OCI-LY3 (cell line): ENCODE results near the gene IFFO2.

Source experiments
- H2AFZ ChIP-seq: fragments of 200-600, 300-600 bp; shearing (Covaris generic); 2 replicates; pipeline ENCODE4 v1.6.0; 2014; ENCODE audit warnings: antibody characterized with exemption, low read depth, low read length
- H3K27ac ChIP-seq: fragments of 200-600, 300-600 bp; sonication (generic); 2 replicates; pipeline ENCODE4 v1.5.1; 2014; ENCODE audit warnings: mild to moderate bottlenecking, low read length, moderate library complexity, mixed read lengths
- H3K27me3 ChIP-seq: fragments of 200-600, 300-600 bp; sonication (generic); 2 replicates; pipeline ENCODE4 v1.6.1; 2014; ENCODE audit warnings: low read depth, low read length, mixed read lengths
- H3K36me3 ChIP-seq: fragments of 200-600, 300-600 bp; sonication (generic); replicated peaks from 2 replicates; pipeline ENCODE3; 2014; ENCODE audit warnings: low read depth, low read length, mixed read lengths
- H3K4me1 ChIP-seq: fragments of 300-600, 200-600 bp; sonication (generic); 2 replicates; pipeline ENCODE4 v1.6.1; 2014; ENCODE audit warnings: low read length, mixed read lengths
- H3K4me2 ChIP-seq: fragments of 200-600, 300-600 bp; sonication (generic); 2 replicates; pipeline ENCODE4 v1.6.1; 2014; ENCODE audit warnings: low read length, mixed read lengths
- H3K4me3 ChIP-seq: fragments of 300-600, 200-600 bp; sonication (generic); 2 replicates; pipeline ENCODE4 v1.5.1; 2014; ENCODE audit warnings: antibody characterized with exemption, mild to moderate bottlenecking, low read length, moderate library complexity
- H3K79me2 ChIP-seq: fragments of 300-600, 200-600 bp; shearing (Covaris generic); 2 replicates; pipeline ENCODE4 v1.6.1; 2014; ENCODE audit warnings: mild to moderate bottlenecking, low read length, mixed read lengths
- H3K9ac ChIP-seq: fragments of 300-600, 200-600 bp; shearing (Covaris generic); 2 replicates; pipeline ENCODE4 v1.6.0; 2014; ENCODE audit warnings: mild to moderate bottlenecking, low read length, moderate library complexity
- H3K9me3 ChIP-seq: fragments of 200-600, 300-600 bp; shearing (Covaris generic); 2 replicates; pipeline ENCODE4 v1.6.1; 2014; ENCODE audit warnings: low read length, mixed read lengths; ENCODE audit not compliant: insufficient read depth
- H4K20me1 ChIP-seq: fragments of 200-600, 300-600 bp; sonication (generic); 2 replicates; pipeline ENCODE4 v1.6.1; 2016; ENCODE audit warnings: low read length, mixed read lengths; ENCODE audit not compliant: insufficient read depth
- CTCF ChIP-seq: fragments of 200-600, 300-600 bp; sonication (generic); IDR thresholded peaks from 2 replicates; pipeline ENCODE4 v1.5.1; 2014; ENCODE audit warnings: antibody characterized with exemption, low read length, low read depth
- EZH2phosphoT487 ChIP-seq: fragments of 200-600 bp; shearing (Covaris generic); IDR thresholded peaks from 2 replicates; pipeline ENCODE4 v1.6.1; 2018; ENCODE audit warnings: antibody characterized with exemption, mixed run types, low read depth

The IFFO2 gene

GRCh38 chr1:18943914-18944572 is 12.4 kb downstream of the IFFO2 start:
- Histone ChIP-seq H3K4me3 (no peak overlapping the region), H3K27ac (no peak overlapping the region), H3K9ac (no peak overlapping the region), H4K20me1 (no peaks in the 10 kb centered on the region), H2AFZ (no peak overlapping the region), H3K79me2 (no peaks in the 10 kb centered on the region), H3K9me3 (no peaks in the 10 kb centered on the region), H3K4me2 (no peak overlapping the region), H3K36me3 (no peaks in the 10 kb centered on the region), H3K4me1 (no peaks in the 10 kb centered on the region), H3K27me3 (no peaks in the 10 kb centered on the region)
- TF ChIP-seq EZH2phosphoT487, result no peak
- TF ChIP-seq CTCF, result no peak

- TF ChIP-seq EZH2phosphoT487 (no peak), CTCF (no peak)
- no peak overlapping the region for H3K9ac ChIP-seq
- H3K4me2 ChIP-seq, result no peak overlapping the region
- H2AFZ ChIP-seq, result no peak overlapping the region
- no peak overlapping the region for H3K4me3 ChIP-seq
- no peaks in the 10 kb centered on the region for H3K4me1 ChIP-seq
- no peaks in the 10 kb centered on the region for H4K20me1 ChIP-seq
- H3K79me2 ChIP-seq, result no peaks in the 10 kb centered on the region
- H3K27me3 ChIP-seq, result no peaks in the 10 kb centered on the region
- H3K27ac ChIP-seq, result no peak overlapping the region
- no peaks in the 10 kb centered on the region for H3K9me3 ChIP-seq
- no peaks in the 10 kb centered on the region for H3K36me3 ChIP-seq
Measured at GRCh38 chr1:18943162-18943561, 13.3 kb downstream of the IFFO2 start.

GRCh38 chr1:18942340-18942739 is 14.1 kb downstream of the IFFO2 start:
- no peaks in the 10 kb centered on the region for H3K79me2 ChIP-seq
- no peak overlapping the region for H3K4me3 ChIP-seq
- H3K27me3 ChIP-seq, result no peaks in the 10 kb centered on the region
- no peak overlapping the region for H3K9ac ChIP-seq
- no peaks in the 10 kb centered on the region for H4K20me1 ChIP-seq
- no peaks in the 10 kb centered on the region for H3K9me3 ChIP-seq
- no peak for TF ChIP-seq EZH2phosphoT487
- TF ChIP-seq CTCF, result no peak
- H3K4me1 ChIP-seq, result no peaks in the 10 kb centered on the region
- H2AFZ ChIP-seq, result no peak overlapping the region
- no peak overlapping the region for H3K4me2 ChIP-seq
- no peak overlapping the region for H3K27ac ChIP-seq
- H3K36me3 ChIP-seq, result no peaks in the 10 kb centered on the region

DNA sequence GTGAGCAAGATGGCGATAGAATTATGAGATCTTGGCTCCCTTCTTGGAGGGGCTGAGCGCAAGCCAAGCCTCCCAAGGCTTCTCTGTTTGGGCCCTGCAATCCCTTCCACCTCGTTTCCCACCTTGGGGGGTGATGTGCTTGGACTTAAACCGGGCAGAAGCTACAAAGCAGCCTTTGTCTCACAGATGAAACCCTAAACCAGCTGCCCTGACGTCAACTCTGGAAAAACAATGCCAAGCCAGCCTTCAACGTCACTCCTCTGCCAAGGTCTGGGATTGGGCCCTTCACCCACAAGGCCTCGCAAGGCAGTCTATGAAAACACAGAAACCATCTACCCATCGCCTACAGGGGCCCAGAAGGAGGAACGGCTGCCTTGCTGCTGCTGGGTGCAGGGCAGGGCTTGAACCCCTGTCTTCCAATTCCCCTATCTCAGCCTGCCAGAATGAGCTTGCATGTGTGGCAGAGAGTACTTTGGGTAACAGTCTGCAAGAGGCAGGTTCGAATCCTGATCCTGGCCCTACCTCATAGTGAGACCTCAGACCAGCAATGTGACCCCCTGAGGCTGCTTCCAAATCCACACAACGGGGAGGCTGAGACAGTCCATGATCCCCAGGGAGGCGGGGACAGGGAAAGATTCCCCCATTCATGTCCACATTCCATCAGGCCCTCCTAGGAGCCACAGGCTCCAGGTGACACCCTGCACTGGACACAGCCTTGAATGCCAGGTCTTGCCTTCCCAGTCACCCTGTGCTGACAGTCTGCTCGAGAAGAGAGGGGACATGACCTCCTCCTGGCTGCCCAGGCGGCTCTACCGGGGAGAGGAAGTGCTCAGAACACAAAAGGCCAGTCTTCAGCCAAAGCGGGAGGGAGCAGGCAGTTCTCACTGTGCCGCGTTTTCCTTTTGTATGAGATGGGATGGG is 15.0 kb downstream of the IFFO2 start:
- no peaks in the 10 kb centered on the region for H3K4me1 ChIP-seq
- H2AFZ ChIP-seq, result no peak overlapping the region
- H3K27ac ChIP-seq, result no peak overlapping the region
- H4K20me1 ChIP-seq, result no peaks in the 10 kb centered on the region
- no peak for TF ChIP-seq EZH2phosphoT487
- no peak for TF ChIP-seq CTCF
- H3K4me3 ChIP-seq, result no peak overlapping the region
- H3K27me3 ChIP-seq, result no peaks in the 10 kb centered on the region
- H3K9me3 ChIP-seq, result no peaks in the 10 kb centered on the region
- H3K4me2 ChIP-seq, result no peak overlapping the region
- no peak overlapping the region for H3K9ac ChIP-seq
- H3K36me3 ChIP-seq, result no peaks in the 10 kb centered on the region
- H3K79me2 ChIP-seq, result no peaks in the 10 kb centered on the region
